Measurements from ENCODE around the gene METTL5. TPM values are rescaled to one million over a fixed set of nuclear protein-coding genes. Genes with fewer than 3 reads are reported as not detected.
"Not testable (repeated sequence)": the region's sequence is repeated elsewhere in the genome, so short reads cannot be mapped to it uniquely, and the experiment has no call there.

Gene METTL5
- total RNA-seq, 4 donors from 2014 or later, result 22.9 to 56.3 (median 44.7) TPM

GRCh38 chr2:169827272-169828140 is 2.8 kb upstream of the METTL5 start, which contains the start of gene UBR3:
Gene UBR3, plus strand, starts transcription at chr2:169827454. Its CDS starts 54 bp downstream, at chr2:169827508.
- no peaks in the 10 kb centered on the region for H3K9me3 ChIP-seq
- DNase-seq, result peak; percentile 15
- H3K36me3 ChIP-seq, result peaks cover 0 to 4% (median 0%) of the 10 kb centered on the region in 3 donors
- TF ChIP-seq CTCF (IDR thresholded peaks at IDR 0.05), result no peak
- TF ChIP-seq POLR2A (IDR thresholded peaks at IDR 0.05), result peak in 3 of 4 donors; percentile 70 to 86 (median 84)
- H3K27ac ChIP-seq, result peak within 1 kb of the TSS; percentile 89 to 96 (median 92)
- H3K4me1 ChIP-seq, result peaks cover 22 to 73% (median 25%) of the 10 kb centered on the region in 3 donors
- intact Hi-C loops (cut with DNase I), result loop anchor here (10.0 kb wide), 1 partner anchor 97 kb away; no protein-coding TSS in a partner anchor
- 1 to 2% methylated on average over 10 to 13 of the region's 104 CpGs for WGBS, 2 donors
- no peaks in the 10 kb centered on the region for H3K27me3 ChIP-seq
- peak within 1 kb of the TSS; percentile 75 to 97 (median 92) for H3K4me3 ChIP-seq

GRCh38 chr2:169823996-169824372 is 721 bp downstream of the METTL5 start:
- Histone ChIP-seq H3K36me3 (peaks cover 0 to 23% (median 0%) of the 10 kb centered on the region in 3 donors), H3K27me3 (no peaks in the 10 kb centered on the region), H3K4me3 (peak overlapping the region; percentile 60 to 91 (median 86)), H3K9me3 (no peaks in the 10 kb centered on the region), H3K27ac (peak overlapping the region; percentile 80 to 91 (median 86)), H3K4me1 (peaks cover 20 to 71% (median 22%) of the 10 kb centered on the region in 3 donors)
- DNase-seq, result no peak
- 14 to 17% methylated on average over 4 of the region's 4 CpGs for WGBS, 2 donors
- intact Hi-C loops (cut with DNase I), result loop anchor here (10.0 kb wide), 1 partner anchor 101 kb away; no protein-coding TSS in a partner anchor
- TF ChIP-seq POLR2A (IDR thresholded peaks at IDR 0.05), result no peak

GRCh38 chr2:169822785-169823392 is 1.8 kb downstream of the METTL5 start:
- H3K4me3 ChIP-seq, result peak overlapping the region in 1 of 4 donors; percentile 9
- H3K27ac ChIP-seq, result no peak overlapping the region
- TF ChIP-seq POLR2A (IDR thresholded peaks at IDR 0.05) (no peak), CTCF (IDR thresholded peaks at IDR 0.05) (no peak)
- DNase-seq, result no peak
- peaks cover 0 to 34% (median 0%) of the 10 kb centered on the region in 3 donors for H3K36me3 ChIP-seq
- 86 to 95% methylated on average over 4 of the region's 4 CpGs for WGBS, 2 donors
- intact Hi-C loops (cut with DNase I), result loop anchor here (10.0 kb wide), 1 partner anchor 102 kb away; no protein-coding TSS in a partner anchor
- H3K4me1 ChIP-seq, result peaks cover 12 to 73% (median 18%) of the 10 kb centered on the region in 3 donors
- H3K9me3 ChIP-seq, result no peaks in the 10 kb centered on the region
- no peaks in the 10 kb centered on the region for H3K27me3 ChIP-seq

GRCh38 chr2:169822036-169822435 is 2.7 kb downstream of the METTL5 start:
- TF ChIP-seq CTCF (IDR thresholded peaks at IDR 0.05), result no peak
- TF ChIP-seq POLR2A (IDR thresholded peaks at IDR 0.05), result no peak
- H3K4me3 ChIP-seq, result no peak overlapping the region
- peaks cover 11 to 72% (median 18%) of the 10 kb centered on the region in 3 donors for H3K4me1 ChIP-seq
- no peak overlapping the region for H3K27ac ChIP-seq
- H3K9me3 ChIP-seq, result no peaks in the 10 kb centered on the region
- 62% methylated on average over 3 of the region's 3 CpGs for WGBS, 2 donors
- H3K36me3 ChIP-seq, result peaks cover 0 to 42% (median 3%) of the 10 kb centered on the region in 3 donors
- intact Hi-C loops (cut with DNase I), result loop anchor here (10.0 kb wide), 1 partner anchor 103 kb away; no protein-coding TSS in a partner anchor
- DNase-seq, result no peak
- no peaks in the 10 kb centered on the region for H3K27me3 ChIP-seq

GRCh38 chr2:169820101-169820500 is 4.6 kb downstream of the METTL5 start:
- WGBS, 2 donors, result 49 to 53% methylated on average over 5 to 7 of the region's 7 CpGs
- not testable (repeated sequence) for H3K9me3 ChIP-seq, H3K27ac ChIP-seq, H3K4me3 ChIP-seq, DNase-seq, H3K27me3 ChIP-seq
- peaks cover 0 to 62% (median 6%) of the 10 kb centered on the region in 3 donors for H3K36me3 ChIP-seq
- intact Hi-C loops (cut with DNase I), result loop anchor here (10.0 kb wide), 1 partner anchor 105 kb away; no protein-coding TSS in a partner anchor
- H3K4me1 ChIP-seq, result peaks cover 8 to 64% (median 18%) of the 10 kb centered on the region in 3 donors

All from esophagus squamous epithelium (tissue), 5 donors.